DOHH2 (cell line): ENCODE measurements around the gene PAIP2.

Source experiments
- CTCF ChIP-seq: fragments of 200-600 bp; sonication (generic); IDR thresholded peaks from one replicate; pipeline ENCODE4 v1.5.1; 2014; ENCODE audit warnings: antibody characterized with exemption, mild to moderate bottlenecking, low read depth, low read length; ENCODE audit not compliant: poor library complexity, severe bottlenecking
- EZH2phosphoT487 ChIP-seq: fragments of 200-600 bp; sonication (generic); IDR thresholded peaks from 2 replicates; pipeline ENCODE4 v1.6.1; 2017; ENCODE audit warnings: borderline replicate concordance, mild to moderate bottlenecking, antibody characterized with exemption, low read length, moderate library complexity, mixed read lengths

- no peak for TF ChIP-seq CTCF
- TF ChIP-seq EZH2phosphoT487 = no peak
Observed at GRCh38 chr5:139295346-139296057, 46.2 kb upstream of the PAIP2 start.
